Stimulated activated CD4-positive, alpha-beta T cell treated with anti-CD3 and anti-CD28 coated beads, Interleukin-1b, Interleukin-23, amount 100 ng/mL, for 48 hours (primary cell): ENCODE results near the gene CR2.
A peak's percentile ranks its signal among the peaks of the same experiment; 100 is the strongest.
"Not testable (repeated sequence)": the region's sequence is repeated elsewhere in the genome, so short reads cannot be mapped to it uniquely, and the experiment has no call there.

Source experiments
- DNase-seq: peaks from one replicate; pipeline ENCODE4 v3.0.0-alpha.2; 2020

Gene CR2

DNA sequence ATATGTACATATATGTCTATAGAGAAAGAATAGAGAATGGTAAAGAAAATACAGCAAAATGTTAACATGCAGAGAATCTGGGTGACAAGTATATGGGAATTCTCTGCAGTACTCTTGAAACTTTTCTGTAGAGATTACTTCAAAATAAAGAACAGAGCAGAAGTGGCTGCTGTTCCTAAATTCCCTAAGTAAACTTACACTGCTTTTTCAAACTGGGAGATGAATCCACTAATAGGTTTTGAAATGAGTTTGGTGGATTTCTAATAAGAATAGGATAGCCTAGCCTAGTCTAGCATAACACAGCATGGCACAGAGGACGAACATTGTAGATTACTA, 450 bp upstream of the CR2 start:
- no peak for DNase-seq

DNA sequence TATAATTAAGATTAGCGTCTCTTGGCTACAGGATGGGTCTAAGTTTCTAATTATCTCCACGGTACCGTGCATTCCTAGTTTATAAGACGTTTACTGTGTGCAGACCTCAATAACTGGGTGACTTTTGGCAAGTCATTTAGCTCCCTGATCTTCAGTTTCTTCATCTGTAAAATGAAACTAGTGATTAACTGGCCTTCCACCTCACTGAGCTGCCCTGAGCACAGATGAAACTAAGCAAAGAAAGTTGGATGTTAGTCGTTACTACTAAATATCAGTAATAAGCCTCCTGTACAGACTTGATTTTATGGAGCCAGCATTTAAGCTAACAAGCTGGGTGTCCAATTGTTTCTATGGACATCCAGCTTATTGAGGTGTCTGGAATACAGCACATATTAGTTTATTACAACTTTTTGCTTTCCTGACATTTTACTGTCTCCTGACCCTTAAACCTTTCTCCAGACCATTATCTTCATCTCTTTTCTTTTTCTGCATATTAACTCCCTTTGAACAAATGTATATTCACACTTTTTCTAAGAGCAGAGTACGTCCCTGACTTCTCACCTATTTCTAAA, 1.1 kb downstream of the CR2 start:
- DNase-seq: no peak

DNA sequence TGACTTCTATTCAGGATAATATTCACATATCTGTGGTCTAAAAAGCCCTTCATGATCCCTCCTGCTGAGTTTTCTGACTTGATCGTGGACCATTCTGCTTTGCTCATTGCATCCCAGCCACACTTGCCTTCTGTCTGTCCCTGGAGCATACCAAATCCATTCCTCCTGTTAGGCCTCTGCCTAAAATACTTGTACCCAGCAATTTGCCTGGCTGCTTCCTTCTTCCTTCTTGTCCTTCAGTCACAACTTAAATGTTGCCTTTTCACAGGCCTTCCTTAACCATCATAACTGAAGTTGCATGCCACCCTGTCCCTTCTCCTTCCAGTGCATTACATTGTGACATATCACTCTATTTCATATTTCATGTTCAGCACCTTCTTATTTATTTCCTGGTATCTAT, 4.3 kb downstream of the CR2 start:
- no peak for DNase-seq

GRCh38 chr1:207459008-207459407, 4.9 kb downstream of the CR2 start:
- no peak for DNase-seq

DNA sequence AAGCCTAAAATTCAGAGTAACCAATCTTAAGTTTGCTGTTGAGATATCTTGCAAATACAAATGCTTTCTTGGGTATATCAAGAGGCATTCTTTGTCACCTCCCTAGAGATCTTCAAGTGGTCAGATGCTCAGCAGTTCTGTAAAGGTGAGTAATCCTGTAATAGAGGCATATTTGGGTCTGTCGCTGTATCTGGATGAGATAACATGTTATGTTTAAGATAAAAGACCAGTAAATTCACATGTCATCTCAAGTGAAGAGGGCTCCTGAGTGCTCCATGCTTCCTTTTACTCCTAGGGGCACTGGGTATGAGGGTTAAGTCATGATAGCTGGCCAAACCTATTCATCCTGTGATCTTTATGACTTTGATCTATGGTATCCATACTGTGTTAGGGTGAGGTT, 7.5 kb downstream of the CR2 start:
- DNase-seq: no peak

DNA sequence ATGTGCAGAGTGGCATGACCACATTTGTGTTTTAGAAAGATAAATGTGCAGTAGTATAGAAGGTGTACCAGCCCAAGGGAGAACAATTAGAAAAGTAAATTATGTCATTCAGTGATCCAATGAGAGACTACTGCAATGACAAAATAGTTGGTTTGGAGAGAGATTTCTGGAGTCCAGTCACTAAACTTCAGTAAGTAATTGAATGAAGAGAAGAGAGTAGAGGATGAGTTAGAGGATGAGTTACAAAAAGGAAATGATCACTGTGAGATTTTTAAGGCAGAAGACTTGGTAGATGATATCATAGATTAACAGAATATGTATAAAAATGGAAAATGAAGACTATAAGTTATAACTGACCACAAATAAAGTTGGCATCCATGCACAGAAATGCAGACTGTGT, 8.4 kb downstream of the CR2 start:
- no peak for DNase-seq

DNA sequence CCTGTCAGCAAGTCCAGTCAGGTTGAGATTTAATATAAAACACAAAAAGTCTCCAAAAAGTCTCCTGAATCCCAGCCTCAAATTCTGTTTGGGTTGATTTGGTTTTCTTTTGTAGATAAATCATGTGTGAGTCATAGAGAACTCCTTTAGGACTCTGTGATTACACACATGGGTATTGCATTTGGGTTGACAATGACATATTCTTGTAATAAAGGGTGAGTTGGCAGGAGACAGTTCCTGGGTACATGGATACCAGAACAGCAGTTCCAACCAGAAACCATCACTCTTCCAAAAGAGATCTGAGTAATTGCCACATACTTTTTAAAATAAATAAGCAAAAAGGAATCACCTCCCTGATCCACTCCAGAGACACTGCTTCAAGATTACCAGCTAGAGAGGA, 8.9 kb downstream of the CR2 start:
- DNase-seq: no peak

- DNase-seq: no peak
Observed at GRCh38 chr1:207463571-207463970, 9.4 kb downstream of the CR2 start.

GRCh38 chr1:207470927-207471326, 16.8 kb downstream of the CR2 start:
- DNase-seq: peak; percentile 7

DNA sequence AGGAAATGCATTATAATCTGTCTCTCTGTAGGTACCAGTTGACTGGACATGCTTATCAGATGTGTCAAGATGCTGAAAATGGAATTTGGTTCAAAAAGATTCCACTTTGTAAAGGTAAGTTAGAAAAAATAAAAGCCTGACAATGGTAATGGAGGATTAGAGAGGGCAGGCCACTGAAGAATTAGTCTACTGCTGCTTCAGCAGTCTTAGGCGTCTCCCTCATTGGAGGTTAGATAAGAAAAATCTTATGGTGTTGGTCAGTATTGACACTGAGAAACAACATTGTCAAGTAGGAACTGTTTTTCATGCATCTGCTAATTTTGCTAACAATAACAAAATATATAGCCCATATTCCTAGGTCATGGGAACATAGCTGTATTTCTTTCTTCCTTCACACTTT, 20.1 kb downstream of the CR2 start:
- DNase-seq: no peak

DNA sequence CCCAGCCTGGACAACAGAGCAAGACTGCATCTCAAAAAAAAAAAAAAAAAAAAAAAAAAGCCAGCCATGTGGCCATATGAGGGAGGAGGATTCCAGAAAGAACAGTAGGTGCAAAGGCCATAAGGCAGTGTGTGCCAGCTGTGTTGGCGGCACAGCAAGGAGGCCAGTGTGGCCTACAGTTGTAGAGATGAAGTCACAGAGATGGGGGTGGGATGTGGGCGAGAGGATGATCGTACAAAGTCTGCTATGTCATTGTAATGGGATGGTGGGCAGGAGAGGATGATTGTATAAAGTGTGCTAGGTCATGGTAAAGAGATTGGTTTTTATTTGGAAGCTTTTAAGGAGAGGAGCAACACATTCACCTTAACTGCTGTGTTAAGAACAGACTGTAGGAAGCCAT, 32.1 kb downstream of the CR2 start:
- DNase-seq: no peak

DNA sequence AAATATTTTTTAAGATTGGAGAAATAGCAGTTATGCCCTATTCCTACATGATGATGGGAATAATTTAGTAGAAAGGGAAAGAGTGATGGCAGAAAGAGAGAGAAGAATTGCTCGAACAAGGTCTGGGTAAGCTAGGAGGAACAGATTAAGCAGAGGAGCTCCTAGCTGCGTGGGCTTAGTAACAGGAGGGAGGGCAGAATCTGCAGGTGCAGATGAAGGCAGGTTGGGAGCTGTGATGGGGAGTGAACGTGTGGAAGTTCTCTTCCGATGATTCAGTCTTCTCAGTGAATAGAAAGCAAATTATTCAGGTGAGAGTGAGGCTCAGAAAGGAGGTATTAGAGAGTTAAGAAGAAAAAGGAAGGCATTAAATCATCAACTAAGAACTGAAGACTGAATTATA, 33.5 kb downstream of the CR2 start:
- no peak for DNase-seq

DNA sequence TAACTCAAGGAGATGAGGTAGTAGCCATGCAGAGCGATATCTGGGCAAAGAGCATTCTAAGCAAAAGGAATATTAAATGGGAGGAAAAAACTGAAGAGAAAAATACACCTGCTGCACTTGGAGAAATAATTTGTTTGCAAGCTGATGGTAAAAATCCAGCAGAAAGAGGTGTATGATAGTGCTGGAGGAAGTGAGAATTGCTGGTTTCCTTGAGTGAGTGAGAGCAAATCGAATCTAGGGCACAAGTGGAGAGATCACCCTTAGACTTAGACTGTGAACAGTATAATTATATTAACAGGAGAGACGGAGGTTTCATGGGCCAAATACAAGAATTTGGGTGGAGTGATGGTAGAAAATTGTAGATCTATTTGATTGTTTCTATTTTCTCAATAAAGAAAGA, 39.1 kb downstream of the CR2 start:
- DNase-seq: no peak

DNA sequence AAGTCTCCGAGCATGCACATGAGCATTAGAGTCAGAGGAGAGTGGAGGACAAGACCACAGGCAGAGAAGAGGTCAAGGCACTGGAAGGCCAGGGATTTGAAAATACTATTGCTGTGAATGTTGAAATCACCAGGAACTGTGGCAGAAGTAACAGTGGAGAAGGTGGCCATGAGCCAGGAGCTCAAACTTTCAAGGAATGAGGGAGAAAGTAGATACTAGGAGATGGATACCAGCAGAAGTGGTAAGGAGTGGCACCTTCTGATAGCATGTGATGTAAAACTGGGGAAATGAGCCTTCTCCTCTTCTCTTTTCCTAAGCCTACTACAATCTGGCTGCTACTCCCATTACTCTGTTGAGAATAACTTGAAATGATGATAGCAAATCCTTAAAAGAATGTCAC, 40.0 kb downstream of the CR2 start:
- DNase-seq: no peak

DNA sequence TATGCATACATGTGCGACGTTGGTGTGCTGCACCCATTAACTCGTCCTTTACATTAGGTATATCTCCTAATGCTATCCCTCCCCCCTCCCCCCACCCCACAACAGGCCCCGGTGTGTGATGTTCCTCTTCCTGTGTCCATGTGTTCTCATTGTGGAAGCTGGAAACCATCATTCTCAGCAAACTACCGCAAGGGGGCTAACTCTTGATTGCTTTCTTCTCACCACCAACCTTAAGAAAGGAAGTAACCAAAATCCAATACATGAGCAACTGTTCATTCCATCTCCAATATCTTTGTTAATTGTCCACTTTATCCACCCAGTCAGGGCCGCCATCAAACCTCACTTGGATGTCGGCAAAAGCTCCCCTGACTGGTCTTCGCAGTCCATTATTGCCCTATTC, 41.2 kb downstream of the CR2 start:
- DNase-seq: not testable (repeated sequence)

DNA sequence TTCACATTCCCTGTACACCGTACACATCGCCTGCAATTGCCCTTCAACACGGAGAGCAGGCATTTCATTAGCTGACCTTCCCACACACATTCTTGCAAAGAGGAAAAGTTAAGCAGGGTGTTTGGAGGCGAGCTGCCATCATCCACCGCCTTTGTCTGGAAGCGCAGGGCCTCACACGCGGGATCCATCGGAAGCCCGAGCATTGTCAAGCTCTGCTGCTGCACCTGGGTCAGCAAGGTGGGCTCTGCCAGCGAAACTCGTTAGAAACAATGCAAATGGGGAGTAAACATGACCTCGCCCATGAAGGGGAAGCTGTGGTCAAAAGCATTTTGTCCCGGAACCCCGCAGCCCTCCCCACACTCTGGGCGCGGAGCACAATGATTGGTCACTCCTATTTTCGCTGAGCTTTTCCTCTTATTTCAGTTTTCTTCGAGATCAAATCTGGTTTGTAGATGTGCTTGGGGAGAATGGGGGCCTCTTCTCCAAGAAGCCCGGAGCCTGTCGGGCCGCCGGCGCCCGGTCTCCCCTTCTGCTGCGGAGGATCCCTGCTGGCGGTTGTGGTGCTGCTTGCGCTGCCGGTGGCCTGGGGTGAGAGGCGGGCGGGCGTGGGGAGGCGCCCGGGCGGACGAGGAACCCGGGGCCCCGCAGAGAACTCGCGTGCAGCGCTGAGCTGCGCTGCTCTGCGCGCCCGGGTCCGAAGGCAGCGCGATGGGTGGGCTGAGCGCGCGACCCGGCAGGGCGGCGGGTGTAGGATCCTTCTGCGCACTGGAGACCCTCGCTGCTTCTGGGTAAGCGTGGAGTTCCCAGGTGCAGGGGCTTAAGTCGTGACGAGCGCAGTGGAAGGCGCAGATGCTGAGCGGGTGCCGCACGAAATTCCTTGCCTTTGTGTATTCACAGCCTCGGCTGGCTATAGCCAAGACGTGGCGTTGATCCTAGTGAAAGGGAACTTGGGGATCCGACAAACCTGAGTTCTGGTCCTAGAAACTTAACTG, 42.0 kb downstream of the CR2 start, which contains the start of gene CR1:
Gene CR1, plus strand, starts transcription at position 357 of the 992 bp plus-strand sequence. Its CDS starts 111 bp downstream, at position 468.
- DNase-seq: peak; percentile 17

GRCh38 chr1:207497941-207498340, 43.8 kb downstream of the CR2 start:
- DNase-seq: no peak

DNA sequence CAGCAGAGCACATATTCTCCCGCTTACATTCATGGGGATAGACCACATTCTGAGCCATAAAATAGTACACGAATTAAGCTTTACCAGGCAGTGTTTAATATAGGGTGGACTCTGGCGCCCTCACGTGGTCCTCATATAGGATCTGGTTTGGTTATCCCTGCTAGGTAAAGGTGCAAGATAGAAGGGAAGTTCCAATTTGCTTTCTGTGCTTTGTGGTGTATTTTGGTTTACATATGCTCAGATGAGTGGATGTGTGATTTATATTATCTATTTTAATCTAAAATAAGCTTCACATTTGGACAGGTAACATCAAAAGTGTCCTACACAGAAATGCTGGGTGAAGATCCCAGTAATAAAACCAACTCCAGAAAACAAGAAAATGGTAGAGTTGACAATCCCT, 45.4 kb downstream of the CR2 start:
- DNase-seq: peak; percentile 67

DNA sequence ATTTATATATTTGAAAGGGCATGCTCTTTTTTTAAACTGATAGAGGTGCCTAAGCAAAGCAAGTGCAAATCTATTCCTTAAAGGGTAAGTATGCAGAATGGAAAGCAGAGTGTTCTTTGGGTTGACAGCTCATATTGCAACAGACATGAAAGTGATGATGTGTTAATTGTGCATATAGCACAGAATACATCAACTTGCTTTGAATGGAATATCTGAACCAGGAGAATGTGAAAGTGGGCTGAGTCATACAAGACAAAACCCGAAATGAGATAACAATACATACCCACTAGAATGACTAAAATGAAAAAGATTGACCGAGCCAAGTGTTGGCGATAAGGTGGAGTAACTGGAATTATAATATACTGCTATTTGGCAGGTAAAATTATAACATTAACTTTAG, 46.2 kb downstream of the CR2 start:
- DNase-seq: no peak

DNA sequence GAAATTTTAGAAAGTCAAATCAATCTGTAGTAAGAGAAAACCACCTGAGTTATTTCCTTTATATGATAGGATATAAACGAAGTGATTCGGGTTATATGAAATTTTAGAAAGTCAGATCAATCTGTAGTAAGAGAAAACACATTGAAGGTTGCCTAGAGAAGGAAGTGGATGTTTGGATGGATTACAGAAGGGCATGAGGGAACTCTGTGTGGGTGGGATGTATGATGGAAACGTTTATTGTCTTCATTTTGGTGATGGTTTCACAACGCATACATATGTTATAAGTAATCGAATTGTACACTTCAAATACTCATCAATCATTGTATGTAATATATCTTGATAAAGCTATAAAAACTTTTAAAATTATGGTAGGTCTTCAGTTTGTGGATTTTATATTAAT, 46.9 kb downstream of the CR2 start:
- DNase-seq: no peak

DNA sequence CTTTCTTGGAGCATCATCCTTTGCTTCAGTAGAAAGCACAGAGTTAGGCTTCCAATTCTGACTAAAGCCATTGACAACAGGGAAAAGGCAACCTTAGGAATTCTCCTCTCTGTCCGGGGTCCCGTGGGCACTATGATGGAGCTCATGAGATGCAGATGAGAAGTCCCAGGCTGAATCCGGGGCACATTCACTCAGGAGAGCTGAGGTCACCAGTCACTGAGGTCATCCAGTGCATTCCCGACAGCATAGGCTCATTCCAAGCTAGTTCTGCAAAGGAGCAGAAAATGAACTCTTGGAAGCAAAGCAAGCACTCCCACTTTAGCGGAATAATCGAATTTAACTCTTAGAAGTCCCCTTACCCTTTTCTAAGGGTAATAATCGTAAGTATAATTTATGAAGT, 48.6 kb downstream of the CR2 start:
- no peak for DNase-seq

DNA sequence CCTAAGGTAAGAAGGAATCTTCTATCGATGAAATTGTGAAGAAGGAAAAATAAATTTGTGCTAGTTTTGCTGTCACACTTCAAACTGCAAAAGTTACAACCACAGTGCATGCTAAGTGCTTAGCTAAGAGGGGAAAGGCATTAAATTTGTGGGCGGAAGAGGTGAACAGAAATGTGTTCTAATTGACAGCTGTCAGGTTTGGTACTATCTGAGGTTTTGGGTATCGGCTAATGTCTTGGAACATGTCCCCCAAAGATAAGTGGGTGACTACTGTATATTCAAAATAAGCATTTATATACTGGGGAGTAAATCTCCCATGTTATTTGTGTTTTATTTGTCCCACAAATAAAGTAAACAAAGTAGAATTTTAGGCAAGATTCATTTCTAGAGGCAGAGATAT, 49.8 kb downstream of the CR2 start:
- no peak for DNase-seq

DNA sequence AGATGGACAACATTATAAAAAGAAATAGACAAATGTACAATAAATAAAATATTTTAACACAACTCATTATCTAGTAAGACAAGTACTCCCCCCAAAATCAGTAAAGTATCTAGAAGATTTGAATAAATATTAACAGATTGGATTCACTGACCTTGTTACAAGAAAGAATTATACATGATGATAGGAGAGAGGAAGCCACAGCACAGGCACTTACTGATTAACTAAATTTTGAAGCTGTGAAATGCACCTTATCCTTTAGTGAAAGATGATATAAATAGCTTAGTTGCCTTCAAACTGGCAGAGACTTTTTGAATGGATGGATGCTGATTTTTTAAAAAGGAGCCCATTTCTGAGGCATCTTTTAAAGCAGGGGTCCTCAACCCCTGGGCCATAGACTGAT, 50.3 kb downstream of the CR2 start:
- no peak for DNase-seq

- DNase-seq: no peak
Observed at GRCh38 chr1:207510444-207510843, 56.3 kb downstream of the CR2 start.

DNA sequence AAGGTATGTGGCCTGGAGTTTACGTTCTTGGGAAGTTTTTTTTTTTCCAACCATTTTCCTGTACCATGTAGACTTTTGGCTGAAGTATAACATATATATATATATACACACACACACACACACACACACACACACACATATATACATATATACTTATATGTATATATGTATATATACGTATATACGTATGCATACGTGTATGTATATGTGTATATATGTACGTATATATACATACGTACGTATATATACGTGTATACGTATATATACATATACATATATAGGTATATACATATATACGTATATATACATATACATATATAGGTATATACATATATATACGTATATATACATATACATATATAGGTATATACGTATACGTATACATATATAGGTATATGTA, 60.8 kb downstream of the CR2 start:
- DNase-seq: no peak
